Vagina (tissue), 2 donors: Measurements from ENCODE around the gene CYTIP. TPM values are rescaled to one million over a fixed set of nuclear protein-coding genes. Genes with fewer than 3 reads are reported as not detected.

ENCODE experiments used
- DNase-seq, 2 donors: peaks; one replicate each; pipeline ENCODE4 v3.0.0-alpha.2; 2017; ENCODE audit errors: extremely low spot score in 2 of 2
- H3K27ac ChIP-seq: fragments of 200-600 bp; sonication (generic); one replicate; pipeline ENCODE4 v1.5.1; 2019
- H3K27me3 ChIP-seq: fragments of 200-600 bp; sonication (generic); one replicate; pipeline ENCODE4 v1.5.1; 2019
- H3K36me3 ChIP-seq, 2 donors: fragments of 200-600 bp; sonication (generic); one replicate each; pipeline ENCODE4 v1.5.1; 2017 to 2019
- H3K4me1 ChIP-seq: fragments of 200-600 bp; sonication (generic); one replicate; pipeline ENCODE4 v1.5.1; 2019
- H3K4me3 ChIP-seq, 2 donors: fragments of 200-600 bp; sonication (generic); 1 replicate in 1 of 2; 2 replicates in 1 of 2; pipeline ENCODE4 v1.5.1; 2016 to 2019
- H3K9me3 ChIP-seq: fragments of 200-600 bp; sonication (generic); one replicate; pipeline ENCODE4 v1.5.1; 2019
- POLR2A ChIP-seq, 2 donors: fragments of 450-650 bp; IDR thresholded peaks; one replicate each; pipeline ENCODE4 v1.6.1; 2017; ENCODE audit warnings: antibody characterized with exemption in 2 of 2, mild to moderate bottlenecking in 2 of 2, moderate library complexity in 2 of 2
- POLR2AphosphoS5 ChIP-seq, 2 donors: sonication (generic); formaldehyde crosslinking; IDR thresholded peaks; one replicate each; pipeline ENCODE4 v1.9.0; 2017; ENCODE audit warnings: antibody characterized with exemption in 2 of 2, mild to moderate bottlenecking in 2 of 2, low read depth in 1 of 2; ENCODE audit not compliant: insufficient read depth in 1 of 2
- intact Hi-C: fragments of 100-400 bp; cut with DNase I; formaldehyde crosslinking; loops from one replicate; pipeline ENCODE4 v1.15.1; 2023
- total RNA-seq: library from RNA; depleted of rRNA; stranded (reverse); fragments of >200 nt; gene quantifications from one replicate; pipeline ENCODE4 v1.2.3, GENCODE V29; 2016
- TF ChIP-seq, protein P1 (sequence below), 3 experiments: fragments of 450-650 bp in 2 of 3; fragments of 200-600 bp in 1 of 3; sonication (generic) in 1 of 3; IDR thresholded peaks; one replicate each; pipeline ENCODE4 v1.5.1; 2017 to 2019; ENCODE audit warnings: antibody characterized with exemption in 3 of 3, mild to moderate bottlenecking in 2 of 3, moderate library complexity in 2 of 3

Gene CYTIP
- total RNA-seq, 1 donor from 2014 or later, result 12.5 TPM

GRCh38 chr2:157427003-157427921 lies 16.6 kb downstream of the CYTIP start:
- TF ChIP-seq POLR2AphosphoS5 (IDR thresholded peaks at IDR 0.05; ENCODE audit: insufficient read depth in 1 of 2, low read depth in 1 of 2) (no peak), POLR2A (IDR thresholded peaks at IDR 0.05) (no peak)
- TF ChIP-seq, protein P1, sequence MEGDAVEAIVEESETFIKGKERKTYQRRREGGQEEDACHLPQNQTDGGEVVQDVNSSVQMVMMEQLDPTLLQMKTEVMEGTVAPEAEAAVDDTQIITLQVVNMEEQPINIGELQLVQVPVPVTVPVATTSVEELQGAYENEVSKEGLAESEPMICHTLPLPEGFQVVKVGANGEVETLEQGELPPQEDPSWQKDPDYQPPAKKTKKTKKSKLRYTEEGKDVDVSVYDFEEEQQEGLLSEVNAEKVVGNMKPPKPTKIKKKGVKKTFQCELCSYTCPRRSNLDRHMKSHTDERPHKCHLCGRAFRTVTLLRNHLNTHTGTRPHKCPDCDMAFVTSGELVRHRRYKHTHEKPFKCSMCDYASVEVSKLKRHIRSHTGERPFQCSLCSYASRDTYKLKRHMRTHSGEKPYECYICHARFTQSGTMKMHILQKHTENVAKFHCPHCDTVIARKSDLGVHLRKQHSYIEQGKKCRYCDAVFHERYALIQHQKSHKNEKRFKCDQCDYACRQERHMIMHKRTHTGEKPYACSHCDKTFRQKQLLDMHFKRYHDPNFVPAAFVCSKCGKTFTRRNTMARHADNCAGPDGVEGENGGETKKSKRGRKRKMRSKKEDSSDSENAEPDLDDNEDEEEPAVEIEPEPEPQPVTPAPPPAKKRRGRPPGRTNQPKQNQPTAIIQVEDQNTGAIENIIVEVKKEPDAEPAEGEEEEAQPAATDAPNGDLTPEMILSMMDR (IDR thresholded peaks at IDR 0.05), result no peak
- no peak overlapping the region for H3K27ac ChIP-seq
- H3K9me3 ChIP-seq, result no peaks in the 10 kb centered on the region
- H3K4me1 ChIP-seq, result no peaks in the 10 kb centered on the region
- intact Hi-C loops, result no loop called here
- DNase-seq, result no peak
- H3K4me3 ChIP-seq, result no peak overlapping the region
- H3K36me3 ChIP-seq, result no peaks in the 10 kb centered on the region
- H3K27me3 ChIP-seq, result no peaks in the 10 kb centered on the region

DNA sequence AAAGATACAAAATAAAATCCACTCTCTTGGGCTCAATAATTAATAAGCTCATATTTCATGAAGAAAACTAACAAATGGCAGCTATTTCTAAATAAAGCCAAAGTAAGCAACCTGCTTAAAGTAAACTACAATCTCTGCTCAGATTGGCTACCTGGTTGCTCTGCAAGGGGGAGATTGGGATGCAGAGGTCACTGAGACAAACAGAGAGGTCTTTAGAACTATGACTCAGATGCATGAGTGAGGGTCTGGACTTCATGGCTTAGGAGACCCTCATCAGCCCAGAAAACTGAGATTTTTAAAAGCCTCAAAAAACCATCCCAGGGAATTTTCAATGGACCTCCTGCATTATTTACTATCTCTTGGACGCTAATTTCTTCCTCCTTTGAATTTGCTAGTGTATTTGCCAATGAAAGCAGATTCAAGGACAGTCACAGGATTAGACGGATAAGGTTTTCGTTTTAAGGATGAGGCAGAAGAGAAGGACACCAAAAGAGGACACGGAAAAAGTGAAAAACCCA lies 17.4 kb downstream of the CYTIP start:
- intact Hi-C loops, result no loop called here

DNA sequence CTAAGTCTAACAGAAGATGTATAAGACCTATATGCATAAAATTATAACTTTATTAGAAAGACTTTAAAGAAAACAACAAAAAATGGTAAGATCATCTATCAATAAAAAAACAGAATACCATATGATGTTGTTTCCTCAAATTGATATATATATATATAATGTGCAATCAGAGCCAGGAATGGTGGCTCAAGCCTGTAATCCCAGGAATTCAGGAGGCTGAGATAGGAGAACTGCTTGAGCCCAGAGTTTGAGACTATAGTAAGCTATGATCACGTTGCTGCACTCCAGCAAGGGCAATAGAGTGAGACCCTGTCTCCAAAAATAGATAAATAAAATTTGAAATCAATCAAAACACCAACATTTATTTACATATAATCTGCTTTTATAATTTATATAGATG lies 19.5 kb downstream of the CYTIP start:
- intact Hi-C loops, result no loop called here

More for the DNA sequence above, 17.4 kb downstream of the CYTIP start:
- no peak for DNase-seq
- no peaks in the 10 kb centered on the region for H3K9me3 ChIP-seq
- H3K4me1 ChIP-seq, result no peaks in the 10 kb centered on the region
- H3K27me3 ChIP-seq, result no peaks in the 10 kb centered on the region
- TF ChIP-seq, protein P1 (IDR thresholded peaks at IDR 0.05), result no peak
- TF ChIP-seq POLR2A (IDR thresholded peaks at IDR 0.05) (no peak), POLR2AphosphoS5 (IDR thresholded peaks at IDR 0.05; ENCODE audit: insufficient read depth in 1 of 2, low read depth in 1 of 2) (no peak)
- H3K4me3 ChIP-seq, result no peak overlapping the region
- no peak overlapping the region for H3K27ac ChIP-seq
- H3K36me3 ChIP-seq, result no peaks in the 10 kb centered on the region

GRCh38 chr2:157421964-157422363 lies 21.9 kb downstream of the CYTIP start:
- Histone ChIP-seq H3K27me3 (no peaks in the 10 kb centered on the region), H3K9me3 (no peaks in the 10 kb centered on the region), H3K4me3 (no peak overlapping the region), H3K36me3 (no peaks in the 10 kb centered on the region), H3K27ac (no peak overlapping the region), H3K4me1 (no peaks in the 10 kb centered on the region)
- no peak for DNase-seq
- TF ChIP-seq, protein P1 (IDR thresholded peaks at IDR 0.05), result no peak
- TF ChIP-seq POLR2AphosphoS5 (IDR thresholded peaks at IDR 0.05; ENCODE audit: insufficient read depth in 1 of 2, low read depth in 1 of 2) (no peak), POLR2A (IDR thresholded peaks at IDR 0.05) (no peak)
- intact Hi-C loops, result no loop called here

More for the DNA sequence above, 19.5 kb downstream of the CYTIP start:
- no peaks in the 10 kb centered on the region for H3K9me3 ChIP-seq
- no peak for DNase-seq
- no peaks in the 10 kb centered on the region for H3K27me3 ChIP-seq
- TF ChIP-seq POLR2AphosphoS5 (IDR thresholded peaks at IDR 0.05; ENCODE audit: insufficient read depth in 1 of 2, low read depth in 1 of 2), result no peak
- TF ChIP-seq, protein P1 (IDR thresholded peaks at IDR 0.05), result no peak
- TF ChIP-seq POLR2A (IDR thresholded peaks at IDR 0.05), result no peak
- H3K4me3 ChIP-seq, result no peak overlapping the region
- H3K36me3 ChIP-seq, result no peaks in the 10 kb centered on the region
- no peaks in the 10 kb centered on the region for H3K4me1 ChIP-seq
- no peak overlapping the region for H3K27ac ChIP-seq
